AG04449 (cell line): ENCODE measurements around the gene C14orf119.

Experiments
- CTCF ChIA-PET: fragments of 350-600 bp; formaldehyde crosslinking; extraction: SDS; loops from one replicate; lab custom pipeline; 2021; ENCODE audit warnings: antibody characterized with exemption; lab: Yijun Ruan, JAX
- POLR2A ChIA-PET: fragments of 400-600, 350-600 bp; formaldehyde crosslinking; extraction: SDS; loops from one replicate; lab custom pipeline; 2020; ENCODE audit warnings: antibody characterized with exemption, inconsistent platforms; lab: Yijun Ruan, JAX
- DNase-seq: peaks from one replicate; pipeline ENCODE4 v3.0.0-alpha.2; 2010; ENCODE audit warnings: low read depth, low spot score
- H3K4me3 ChIP-seq: 2 replicates; pipeline ENCODE4 v1.5.1; 2011; ENCODE audit warnings: low read depth, mild to moderate bottlenecking, control low read depth, low read length
- CTCF ChIP-seq: IDR thresholded peaks from one replicate; pipeline ENCODE4 v1.5.1; 2011; ENCODE audit warnings: mild to moderate bottlenecking, moderate library complexity, low read length, control low read depth, inconsistent platforms; ENCODE audit not compliant: insufficient read depth; ENCODE audit errors: missing control alignments

C14orf119 gene

GRCh38 chr14:23095196-23096108 lies at the start of gene C14orf119:
Gene C14orf119, plus strand, starts transcription at chr14:23095505. Its CDS starts 2,154 bp downstream, at chr14:23097659.
- DNase-seq = peak; percentile 95
- peak within 1 kb of the TSS; percentile 100 for H3K4me3 ChIP-seq
- CTCF ChIA-PET = interaction anchor here (0.8 to 9.6 kb wide), 18 partner anchors 9 to 539 kb away, joined by 3 to 133 read pairs (median 9); partner anchors contain the start of gene CIROP
- TF ChIP-seq CTCF = no peak
- POLR2A ChIA-PET = interaction anchor here (0.5 to 2.5 kb wide), 22 partner anchors 9 to 706 kb away, joined by 3 to 29 read pairs (median 4); partner anchors contain the start of genes AJUBA and HAUS4

- POLR2A ChIA-PET = no interaction called here
- CTCF ChIA-PET = interaction anchor here (2.9 to 31.7 kb wide), 3 partner anchors 9 to 61 kb away, joined by 15 to 1423 read pairs (median 22); partner anchors contain the start of gene AJUBA
- TF ChIP-seq CTCF = no peak
- H3K4me3 ChIP-seq = no peak overlapping the region
- no peak for DNase-seq
These were observed 48.2 kb upstream of the C14orf119 start for GRCh38 chr14:23047034-23047634.

GRCh38 chr14:23047751-23048693 lies 47.3 kb upstream of the C14orf119 start:
- ChIA-PET POLR2A (no interaction called here), CTCF (interaction anchor here (0.9 to 31.7 kb wide), 5 partner anchors 8 to 62 kb away, joined by 3 to 1423 read pairs (median 15); partner anchors contain the start of gene AJUBA)
- TF ChIP-seq CTCF = no peak
- no peak overlapping the region for H3K4me3 ChIP-seq
- no peak for DNase-seq

- ChIA-PET POLR2A (no interaction called here), CTCF (interaction anchor here (0.9 to 31.7 kb wide), 4 partner anchors 9 to 63 kb away, joined by 3 to 1423 read pairs (median 10); partner anchors contain the start of gene AJUBA)
- TF ChIP-seq CTCF = no peak
- H3K4me3 ChIP-seq = no peak overlapping the region
- no peak for DNase-seq
These were observed 46.3 kb upstream of the C14orf119 start for GRCh38 chr14:23049011-23049410.

GRCh38 chr14:23051141-23052057 lies 43.9 kb upstream of the C14orf119 start:
- POLR2A ChIA-PET = no interaction called here
- no peak for DNase-seq
- no peak for TF ChIP-seq CTCF
- no peak overlapping the region for H3K4me3 ChIP-seq
- CTCF ChIA-PET = interaction anchor here (0.9 to 31.7 kb wide), 9 partner anchors 9 to 494 kb away, joined by 3 to 1423 read pairs (median 8); partner anchors contain the start of genes AJUBA and PSMB11
